HG02610 (cell line): Measurements from ENCODE around the gene TUBB4A.

Experiments used
- ATAC-seq: cut with Tn5 transposase; IDR thresholded peaks from one replicate; pipeline ENCODE4 v1.9.1; 2021; ENCODE audit warnings: mild to moderate bottlenecking, moderate library complexity; ENCODE audit not compliant: unreplicated experiment

Gene TUBB4A

DNA sequence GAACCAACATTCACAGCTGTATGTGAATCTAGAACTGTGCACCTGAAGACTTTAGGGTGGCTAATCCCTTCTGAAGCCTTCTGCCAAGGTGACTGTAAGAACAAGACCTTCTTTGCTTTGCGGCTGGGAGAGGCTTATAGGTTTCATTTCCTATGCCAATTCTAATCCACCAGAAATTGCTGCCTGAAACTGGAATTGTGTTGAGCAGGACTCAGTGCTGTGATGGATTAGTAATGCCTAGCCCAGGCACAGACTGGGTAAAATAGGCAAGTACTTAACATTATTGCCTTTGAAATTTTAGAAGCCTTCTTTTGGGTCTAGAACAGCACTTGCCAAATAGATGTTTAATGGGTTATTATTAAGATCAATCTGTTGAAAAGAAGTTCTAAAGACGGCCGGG lies 54.1 kb downstream of the TUBB4A start:
- no peak for ATAC-seq

DNA sequence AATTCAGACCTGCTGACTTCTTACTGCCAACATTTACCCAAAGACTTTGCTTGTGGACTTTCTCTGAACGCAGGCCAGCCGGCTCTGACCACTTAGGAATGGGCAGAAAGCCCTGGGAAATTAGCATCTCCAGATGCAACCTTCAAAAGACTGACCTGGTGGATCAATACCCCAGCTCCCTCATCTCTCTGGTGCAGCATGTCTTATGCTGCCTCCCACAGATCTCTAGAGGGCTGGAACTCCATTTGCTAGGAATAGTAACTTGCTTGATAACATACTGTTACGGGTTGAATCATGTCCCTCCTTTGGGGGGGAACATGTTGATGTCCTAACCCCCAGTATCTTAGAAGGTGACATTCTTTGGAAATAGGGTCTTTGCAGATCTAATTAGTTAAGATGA lies 55.7 kb downstream of the TUBB4A start:
- ATAC-seq: no peak
